GM21515 (cell line): ENCODE data around the gene MMP17.

Experiments
- ATAC-seq: cut with Tn5 transposase; IDR thresholded peaks from one replicate; pipeline ENCODE4 v1.9.1; 2021; ENCODE audit not compliant: unreplicated experiment

The MMP17 gene

DNA sequence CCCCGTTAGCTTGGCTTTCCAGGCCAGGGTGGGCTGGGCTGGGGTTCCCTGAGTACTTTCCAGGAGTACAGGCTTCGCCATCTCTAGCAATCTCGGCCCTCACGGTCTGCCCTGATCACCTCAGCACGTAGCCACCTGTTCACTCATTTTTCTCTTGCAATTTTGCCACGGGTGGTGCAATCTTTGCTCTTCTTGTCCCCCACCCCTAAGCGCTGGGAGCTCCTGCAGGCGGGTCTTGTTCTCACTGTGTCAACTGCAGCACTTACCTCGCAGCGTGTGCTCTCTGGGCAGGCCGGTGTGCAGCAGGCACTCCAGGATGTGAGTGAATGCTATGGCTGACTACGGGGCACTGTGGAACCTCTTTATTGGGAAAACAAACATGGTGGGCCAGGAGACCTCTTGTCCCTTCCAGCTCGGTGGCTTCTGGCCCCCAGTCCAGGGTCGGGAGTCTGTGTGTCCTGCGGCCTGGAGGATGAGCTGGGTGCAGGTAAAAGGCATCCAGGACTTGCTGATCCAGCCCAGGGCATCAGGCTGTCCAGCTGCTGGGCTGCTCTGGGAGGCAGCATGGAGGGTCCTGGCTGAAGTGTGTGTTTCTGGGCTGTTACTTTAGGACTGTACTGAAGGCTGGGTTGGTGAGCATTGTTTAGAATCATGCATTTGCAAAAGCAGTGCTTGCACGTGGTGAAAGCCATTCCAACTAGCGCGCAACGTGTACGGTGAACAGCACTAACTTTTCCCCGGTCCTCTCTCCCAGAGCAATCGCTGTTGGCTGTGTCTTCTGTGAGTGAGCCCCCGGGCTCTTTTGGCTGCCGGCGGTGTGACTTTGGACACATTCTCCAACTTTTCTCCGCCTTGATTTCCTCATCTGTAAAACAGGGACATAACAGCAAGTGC lies 64.8 kb downstream of the MMP17 start:
- no peak for ATAC-seq

DNA sequence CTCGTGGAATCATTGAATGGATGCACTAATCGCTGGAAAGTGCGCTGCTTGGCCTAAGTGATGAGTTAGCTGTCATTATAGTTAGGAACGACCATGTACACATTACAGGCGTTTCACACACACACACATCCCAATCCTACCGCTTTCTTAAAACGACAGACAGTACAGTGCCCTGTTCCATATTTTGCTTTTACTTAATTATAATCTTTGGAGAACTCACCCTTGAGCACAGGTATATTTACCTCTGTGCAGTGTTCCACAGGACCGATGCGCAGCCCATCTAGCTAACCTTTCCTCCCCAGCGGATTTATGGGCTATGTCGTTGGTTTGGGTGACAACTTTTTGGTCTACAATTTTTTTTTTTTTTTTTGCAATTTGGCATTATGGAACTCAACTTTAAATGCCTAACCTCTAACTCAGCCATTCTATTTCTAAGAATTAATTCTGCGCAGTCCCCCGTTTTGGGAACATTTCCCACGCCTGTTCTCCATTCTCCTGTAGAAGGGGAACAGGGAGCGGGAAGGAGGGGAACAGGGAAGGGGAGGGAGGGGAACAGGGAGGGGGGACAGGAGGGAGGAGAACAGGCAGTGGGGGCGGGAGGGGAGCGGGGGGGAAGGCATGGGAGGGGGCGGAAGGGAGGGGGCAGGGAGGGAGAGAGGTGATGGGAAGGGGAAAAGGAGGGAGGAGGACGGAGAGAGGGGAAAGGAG lies 65.6 kb downstream of the MMP17 start:
- ATAC-seq = no peak

DNA sequence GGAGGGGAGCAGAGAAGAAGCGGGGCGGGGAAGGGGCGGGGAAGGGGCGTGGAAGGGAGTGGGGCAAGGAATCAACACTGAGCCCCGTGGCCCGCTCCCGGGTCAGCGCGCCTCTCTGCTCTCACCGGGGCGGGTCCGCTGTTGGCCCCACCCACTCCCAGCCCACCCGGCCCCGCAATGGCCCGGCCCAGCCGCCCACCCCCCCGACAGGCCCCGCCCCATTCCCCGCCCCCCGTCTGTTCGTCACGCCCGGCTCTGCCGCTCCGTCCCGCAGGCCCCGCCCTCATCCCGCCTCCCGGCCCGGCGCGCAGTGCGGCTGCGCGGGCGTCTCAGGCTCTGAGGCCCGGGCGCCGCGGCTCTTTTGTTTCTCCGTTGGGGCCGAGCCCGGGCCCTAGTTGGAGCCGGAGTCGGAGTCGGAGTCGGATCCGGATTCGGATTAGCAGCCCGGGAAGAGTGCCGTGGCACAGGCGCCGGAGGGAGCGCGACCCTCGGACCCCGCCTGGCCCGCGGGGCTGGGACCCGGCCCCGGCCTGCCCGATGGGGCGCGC lies 66.2 kb downstream of the MMP17 start, which contains the start of gene ULK1:
ULK1 (plus strand) TSS at position 310 of the 548 bp plus-strand sequence. CDS start 380 bp downstream, outside the sequence.
- ATAC-seq = peak; percentile 80

DNA sequence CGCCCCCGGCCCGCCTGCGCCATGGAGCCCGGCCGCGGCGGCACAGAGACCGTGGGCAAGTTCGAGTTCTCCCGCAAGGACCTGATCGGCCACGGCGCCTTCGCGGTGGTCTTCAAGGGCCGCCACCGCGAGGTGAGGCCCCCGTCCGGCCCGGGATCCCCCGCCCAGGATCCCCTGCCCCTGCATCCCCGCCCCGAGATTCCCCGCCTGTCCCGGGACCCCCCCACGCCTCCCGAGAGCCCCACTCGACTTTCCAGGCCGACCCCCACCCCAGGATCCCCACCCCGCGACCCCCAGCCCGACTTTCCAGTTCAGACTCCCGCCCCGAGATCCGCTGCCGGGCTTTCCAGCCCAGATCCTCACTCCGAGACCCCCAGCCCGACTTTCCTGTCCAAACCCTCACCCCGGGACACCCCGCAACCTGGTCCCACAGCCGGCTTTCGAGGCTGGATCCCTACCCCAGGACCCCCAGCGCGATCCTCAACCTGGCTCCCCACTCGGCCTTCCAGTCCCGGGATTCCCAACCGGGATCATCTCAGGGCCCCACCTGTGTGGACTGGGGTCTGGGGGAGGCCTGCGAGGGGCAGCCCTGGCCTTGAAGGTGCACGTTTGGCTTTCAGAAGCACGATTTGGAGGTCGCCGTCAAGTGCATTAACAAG lies 66.9 kb downstream of the MMP17 start:
- ATAC-seq = no peak

DNA sequence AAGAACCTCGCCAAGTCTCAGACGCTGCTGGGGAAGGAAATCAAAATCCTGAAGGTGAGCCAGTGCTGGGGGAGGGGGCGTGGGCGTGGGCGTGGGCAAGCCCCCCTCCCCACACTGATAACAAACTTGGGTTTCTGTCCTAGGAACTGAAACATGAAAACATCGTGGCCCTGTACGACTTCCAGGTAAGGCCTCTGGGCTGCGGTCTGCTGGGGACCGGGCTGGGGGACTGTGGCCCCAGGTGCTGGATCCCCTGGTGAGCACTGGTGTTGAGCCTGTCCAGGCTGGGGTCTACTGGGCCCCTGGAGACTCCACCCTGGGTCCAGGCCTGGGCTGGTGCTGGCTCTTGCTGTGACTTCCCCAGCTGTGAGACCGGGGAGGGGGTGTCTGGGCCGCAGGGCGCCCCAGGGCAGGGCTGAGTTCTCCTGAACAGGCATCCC lies 67.5 kb downstream of the MMP17 start:
- ATAC-seq = peak; percentile 25

DNA sequence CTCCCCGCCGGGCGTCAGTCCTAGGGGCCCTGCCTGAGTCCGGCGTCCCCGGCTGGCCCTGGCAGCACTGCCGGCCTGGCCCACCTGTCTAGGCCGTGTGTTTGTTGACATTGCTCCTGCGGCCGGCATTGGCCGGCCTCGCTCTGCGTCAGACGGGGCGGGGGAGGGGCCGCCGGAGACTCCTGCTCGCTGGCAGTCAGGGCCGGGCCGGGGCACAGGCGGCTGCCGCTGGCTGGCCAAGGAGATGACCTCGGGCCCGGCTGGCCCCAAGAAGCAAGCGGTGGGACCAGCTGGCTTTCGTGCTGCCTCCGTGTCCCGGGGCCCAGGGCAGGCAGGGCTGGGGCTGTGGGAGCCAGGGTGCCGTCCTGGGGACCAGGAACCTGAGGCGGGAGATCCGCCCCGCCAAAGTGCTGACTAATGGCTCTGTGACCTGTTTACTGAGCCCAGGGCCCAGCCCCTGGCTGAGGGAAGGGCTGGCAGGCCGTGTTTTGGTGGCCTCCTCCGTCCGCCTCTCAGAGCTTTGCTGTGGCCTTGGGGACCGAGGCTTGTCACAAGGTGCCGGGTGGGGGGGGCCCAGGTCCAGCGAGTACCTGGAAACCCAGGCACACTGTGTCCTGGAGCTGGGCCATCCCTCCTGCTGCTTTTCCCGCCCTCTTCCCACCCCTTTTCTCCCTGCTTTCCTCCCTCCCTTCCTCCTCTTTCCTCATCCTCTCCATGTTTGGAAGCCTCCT lies 68.1 kb downstream of the MMP17 start:
- peak; percentile 53 for ATAC-seq

DNA sequence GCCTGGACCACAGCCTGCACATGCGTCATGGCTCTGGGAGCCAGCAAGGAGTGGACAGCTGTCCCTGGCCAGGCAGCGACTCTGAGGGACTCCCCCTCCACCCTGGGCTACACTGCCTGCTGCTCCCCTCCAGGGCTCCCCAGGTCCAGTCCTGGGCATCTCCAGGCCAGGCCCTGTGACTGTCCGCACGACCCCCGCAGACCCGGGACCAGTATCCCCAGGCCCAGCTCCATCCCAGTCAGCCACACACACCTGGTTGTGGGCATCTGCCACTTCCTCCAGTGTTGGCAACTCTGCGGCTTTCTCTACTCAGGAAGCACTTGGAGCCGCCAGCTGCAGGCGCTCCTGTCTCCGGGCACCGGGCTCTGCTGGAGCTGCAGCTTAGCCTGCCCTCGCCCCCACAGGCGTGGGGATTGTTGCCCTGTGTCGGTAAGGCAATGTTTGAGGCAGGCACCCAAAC lies 68.6 kb downstream of the MMP17 start:
- ATAC-seq = no peak

DNA sequence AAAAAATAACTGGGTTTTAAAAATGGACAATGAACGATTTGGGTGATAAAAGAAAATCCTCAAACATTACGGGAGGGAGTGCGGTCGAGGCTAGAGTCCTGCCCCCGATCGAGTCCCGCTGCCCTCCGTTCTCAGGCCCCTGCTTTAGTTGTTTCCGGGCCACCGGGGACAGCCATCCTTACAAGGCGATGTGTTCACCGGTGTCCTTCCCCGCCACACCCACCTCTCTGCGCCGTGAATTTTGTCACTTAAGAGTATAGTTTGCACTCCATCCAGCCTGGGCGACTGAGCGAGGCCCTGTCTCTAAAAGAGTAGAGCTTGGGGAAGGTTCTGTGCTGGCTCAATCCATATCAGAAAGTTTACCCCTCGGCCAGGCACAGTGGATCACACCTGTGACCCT lies 69.1 kb downstream of the MMP17 start:
- no peak for ATAC-seq

DNA sequence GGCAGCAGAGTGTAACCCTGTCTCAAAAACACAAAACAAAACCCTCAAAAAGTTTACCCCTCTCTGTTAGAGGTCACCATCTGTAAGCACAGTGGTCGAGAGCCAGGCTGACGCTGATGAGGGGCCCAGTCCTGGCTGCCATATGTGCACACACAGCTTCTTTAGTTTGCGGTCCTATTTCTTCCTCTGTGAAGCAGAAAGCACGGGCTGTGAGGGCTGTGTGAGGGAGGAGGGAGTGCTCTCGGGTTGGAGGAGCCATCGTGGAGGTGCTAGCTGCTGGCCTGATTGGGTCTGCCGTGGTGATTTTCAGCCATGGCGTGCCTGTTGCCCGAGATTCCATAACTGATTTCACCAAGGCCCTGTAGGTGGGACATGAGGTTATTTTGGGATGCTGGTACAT lies 69.7 kb downstream of the MMP17 start:
- ATAC-seq = no peak

DNA sequence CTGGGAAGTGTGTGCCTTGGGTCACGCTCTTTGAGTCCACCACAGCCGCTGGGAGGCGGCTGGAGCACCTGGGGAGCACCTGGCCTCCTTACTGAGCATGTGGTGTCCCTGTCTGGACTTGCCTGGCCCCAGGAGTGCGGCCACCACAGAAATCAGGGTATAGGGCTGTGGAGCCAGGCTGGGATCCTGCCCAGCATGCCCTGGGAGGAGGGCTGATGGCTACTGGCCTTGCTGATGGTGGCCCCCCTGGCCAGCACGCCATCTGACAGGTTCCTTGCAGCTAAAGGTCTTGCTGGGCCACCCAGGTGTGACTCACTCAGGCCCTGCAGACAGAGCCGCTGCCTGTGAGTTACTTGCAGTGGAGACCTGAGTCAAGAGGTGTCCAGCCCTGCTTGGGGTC lies 72.2 kb downstream of the MMP17 start:
- no peak for ATAC-seq
